Naive B cell (primary cell): ENCODE results near the gene STPG1. TPM values are rescaled to one million over a fixed set of nuclear protein-coding genes. Genes with fewer than 3 reads are reported as not detected.

ENCODE experiments used
- ATAC-seq, 2 donors: fragments of 150-1000 bp; cut with Tn5 transposase; 2 replicates each; pipeline ENCODE4 v1.10.0; 2021; ENCODE audit warnings: low read depth in 2 of 2, mild to moderate bottlenecking in 2 of 2, moderate library complexity in 2 of 2
- DNase-seq: peaks from one replicate; pipeline ENCODE4 v3.0.0; 2022
- H3K27ac Mint-ChIP-seq, 6 donors: one replicate each; pipeline ENCODE4 v1.8.0; 2020 to 2022; ENCODE audit warnings: mild to moderate bottlenecking in 6 of 6, mixed read lengths in 6 of 6, moderate library complexity in 5 of 6, inconsistent platforms in 2 of 6
- H3K27me3 Mint-ChIP-seq, 3 donors: one replicate each; pipeline ENCODE4 v1.8.0; 2021 to 2022; ENCODE audit warnings: mixed read lengths in 3 of 3, mild to moderate bottlenecking in 1 of 3
- H3K36me3 Mint-ChIP-seq, 2 donors: one replicate each; pipeline ENCODE4 v1.8.0; 2020 to 2022; ENCODE audit warnings: mixed read lengths in 2 of 2, inconsistent platforms in 1 of 2, mild to moderate bottlenecking in 1 of 2
- H3K4me1 Mint-ChIP-seq, 3 donors: one replicate each; pipeline ENCODE4 v1.8.0; 2020 to 2022; ENCODE audit warnings: mixed read lengths in 3 of 3, inconsistent platforms in 1 of 3, mild to moderate bottlenecking in 1 of 3, moderate library complexity in 1 of 3
- H3K4me3 Mint-ChIP-seq, 8 donors: one replicate each; pipeline ENCODE4 v1.8.0; 2020 to 2022; ENCODE audit warnings: mild to moderate bottlenecking in 8 of 8, mixed read lengths in 8 of 8, moderate library complexity in 8 of 8, inconsistent platforms in 2 of 8
- H3K9me3 Mint-ChIP-seq, 7 donors: one replicate each; pipeline ENCODE4 v1.8.0; 2020 to 2022; ENCODE audit warnings: mixed read lengths in 7 of 7, mild to moderate bottlenecking in 5 of 7, inconsistent platforms in 2 of 7, moderate library complexity in 1 of 7
- polyA plus RNA-seq, 6 donors: library from polyadenylated mRNA; unstranded; fragments of 300-500 nt; fragmentation: Illumina TruSeq; gene quantifications; one replicate each; pipeline ENCODE4 v1.2.3, GENCODE V29; 2021; ENCODE audit warnings: low read depth in 6 of 6

STPG1 gene
- polyA plus RNA-seq, 6 donors from 2014 or later = 3.1 to 8.7 (median 3.9) TPM

DNA sequence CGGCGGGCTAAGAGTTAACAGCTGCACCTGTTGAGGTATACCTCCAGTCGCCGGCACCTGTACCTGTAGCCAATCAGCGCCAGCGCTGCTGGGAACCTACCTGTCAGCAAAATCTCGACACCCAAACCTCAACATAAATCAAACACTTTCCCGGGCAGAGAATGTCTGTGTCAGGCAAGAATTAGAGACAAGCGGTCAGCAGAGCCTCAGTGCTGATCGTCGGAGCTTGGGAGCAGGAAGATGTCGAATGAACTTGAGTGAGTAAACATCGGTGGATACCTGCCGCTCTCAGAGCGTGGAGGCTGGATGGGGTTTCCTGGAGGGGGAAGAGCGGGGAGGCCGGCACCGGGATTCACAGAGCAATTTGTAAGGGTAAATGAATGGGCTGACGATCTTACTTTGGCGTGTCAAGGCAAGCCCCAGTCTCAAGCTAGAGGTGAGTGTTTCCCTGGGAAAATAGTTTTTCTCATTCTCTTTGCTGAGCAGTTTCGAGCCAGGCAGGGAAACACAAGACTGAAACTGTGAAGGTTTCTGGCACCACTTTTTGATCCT is 94.2 kb downstream of the STPG1 start, which contains the start of gene GRHL3:
GRHL3 (plus strand) TSS at position 46 of the 552 bp plus-strand sequence; CDS start at position 241, 195 bp downstream.
- H3K27me3 Mint-ChIP-seq = peaks cover 64 to 76% (median 68%) of the 10 kb centered on the region in 3 donors
- DNase-seq (no peak), ATAC-seq (no peak)
- H3K4me3 Mint-ChIP-seq = peak within 1 kb of the TSS; percentile 0 to 83 (median 69)
- peak within 1 kb of the TSS in 2 of 6 donors; percentile 28 to 48 for H3K27ac Mint-ChIP-seq
- no peaks in the 10 kb centered on the region for H3K9me3 Mint-ChIP-seq
- no peaks in the 10 kb centered on the region for H3K36me3 Mint-ChIP-seq
- H3K4me1 Mint-ChIP-seq = peaks cover 18 to 43% (median 40%) of the 10 kb centered on the region in 3 donors

DNA sequence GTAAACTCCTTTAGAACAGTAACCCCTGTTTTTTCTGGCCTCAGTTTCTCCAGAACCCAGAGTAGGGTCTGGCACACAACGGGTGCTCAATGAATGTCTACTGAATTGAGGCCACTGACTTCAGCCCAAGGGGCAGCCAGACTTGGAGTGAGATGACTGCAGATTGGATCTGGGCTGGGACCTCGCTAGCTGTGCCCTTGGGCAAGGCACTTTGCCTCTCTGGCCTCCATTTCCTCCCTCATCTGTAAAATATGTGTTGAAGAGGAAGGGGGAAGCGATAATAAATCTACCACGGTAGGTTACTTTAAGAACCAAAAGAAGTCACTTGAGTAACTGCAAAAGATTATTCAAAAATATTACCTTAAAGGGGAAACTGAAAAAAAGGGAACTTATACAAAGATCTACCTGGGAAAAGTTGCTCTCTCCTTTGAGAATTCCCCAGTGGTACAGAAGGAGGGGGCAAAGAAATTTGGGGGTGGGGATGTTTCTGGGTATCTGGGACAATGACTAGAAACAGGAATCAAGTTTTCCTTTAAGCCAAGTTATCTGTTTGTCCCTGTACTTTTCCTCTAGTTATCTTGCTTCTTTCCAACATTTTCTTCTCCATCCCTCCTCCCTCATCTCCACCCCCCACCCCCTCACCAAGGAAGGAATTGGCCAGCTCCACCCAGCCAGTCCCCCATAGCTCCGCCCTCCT is 94.8 kb downstream of the STPG1 start:
- Mint-ChIP-seq H3K4me1 (peaks cover 18 to 43% (median 40%) of the 10 kb centered on the region in 3 donors), H3K4me3 (peak overlapping the region in 7 of 8 donors; percentile 0 to 81 (median 68)), H3K36me3 (no peaks in the 10 kb centered on the region), H3K27me3 (peaks cover 65 to 74% (median 66%) of the 10 kb centered on the region in 3 donors), H3K27ac (peak overlapping the region in 2 of 6 donors; percentile 28 to 48), H3K9me3 (no peaks in the 10 kb centered on the region)
- ATAC-seq (peak in 1 of 2 donors; percentile 25), DNase-seq (peak; percentile 9)

DNA sequence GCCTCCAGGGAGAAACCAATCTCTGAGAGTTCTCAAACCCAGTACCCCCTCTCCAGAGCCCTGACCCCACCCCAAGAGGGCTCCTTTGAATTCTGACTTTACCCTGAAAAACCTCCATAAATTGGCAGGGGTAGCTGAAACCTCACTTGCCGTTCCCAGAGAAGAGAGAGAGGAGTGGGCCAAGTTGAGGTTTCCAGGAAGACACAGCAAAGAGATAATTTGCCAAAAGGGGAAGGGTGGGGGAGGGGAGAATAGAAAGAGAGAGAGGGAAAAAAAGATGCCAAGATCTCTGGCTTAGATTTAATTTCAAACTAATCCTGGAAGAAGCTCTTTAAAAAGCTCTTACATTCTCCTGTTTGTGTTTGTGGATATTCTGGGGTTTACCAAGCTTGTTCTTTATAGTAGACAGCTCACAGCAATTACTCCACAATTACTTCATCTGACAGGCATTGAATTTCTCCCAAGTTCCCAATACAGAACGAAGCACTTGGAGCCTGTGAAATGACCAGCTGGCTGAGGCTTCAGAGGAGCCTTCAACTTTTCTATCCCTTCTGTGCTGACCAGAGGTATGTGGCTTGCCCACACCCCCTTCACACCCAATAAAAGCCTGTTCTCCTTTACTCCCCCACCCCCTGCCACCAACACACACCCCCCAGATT is 95.5 kb downstream of the STPG1 start:
- Mint-ChIP-seq H3K27me3 (peaks cover 64 to 76% (median 65%) of the 10 kb centered on the region in 3 donors), H3K27ac (no peak overlapping the region), H3K9me3 (no peaks in the 10 kb centered on the region), H3K4me1 (peaks cover 18 to 43% (median 40%) of the 10 kb centered on the region in 3 donors), H3K4me3 (peak overlapping the region in 4 of 8 donors; percentile 0 to 68 (median 43)), H3K36me3 (no peaks in the 10 kb centered on the region)
- DNase-seq (no peak), ATAC-seq (no peak)

DNA sequence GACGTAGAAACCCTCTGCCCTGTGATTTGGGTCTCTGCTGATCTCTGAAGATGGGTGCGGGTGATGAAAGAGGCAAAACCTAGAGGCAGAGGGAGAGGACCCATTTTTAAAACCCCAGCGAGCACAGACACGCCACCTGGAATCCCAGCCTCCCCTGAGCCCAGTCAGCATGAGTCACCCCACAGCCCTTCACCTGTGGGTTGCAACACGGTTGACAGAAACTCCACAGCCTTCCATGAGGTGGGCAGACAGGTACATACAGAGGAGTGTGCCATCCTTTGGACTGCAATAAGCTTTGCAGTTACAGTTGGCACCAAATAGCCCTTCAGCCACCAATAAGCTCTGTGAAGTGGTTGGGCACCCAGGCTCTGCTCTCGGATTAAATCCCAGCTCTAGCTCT is 96.5 kb downstream of the STPG1 start:
- H3K27ac Mint-ChIP-seq = peak overlapping the region in 1 of 6 donors; percentile 33
- peaks cover 53 to 72% (median 55%) of the 10 kb centered on the region in 3 donors for H3K27me3 Mint-ChIP-seq
- DNase-seq (no peak), ATAC-seq (no peak)
- no peaks in the 10 kb centered on the region for H3K9me3 Mint-ChIP-seq
- H3K36me3 Mint-ChIP-seq = no peaks in the 10 kb centered on the region
- peak overlapping the region in 1 of 8 donors; percentile 17 for H3K4me3 Mint-ChIP-seq
- H3K4me1 Mint-ChIP-seq = peaks cover 15 to 41% (median 31%) of the 10 kb centered on the region in 3 donors

DNA sequence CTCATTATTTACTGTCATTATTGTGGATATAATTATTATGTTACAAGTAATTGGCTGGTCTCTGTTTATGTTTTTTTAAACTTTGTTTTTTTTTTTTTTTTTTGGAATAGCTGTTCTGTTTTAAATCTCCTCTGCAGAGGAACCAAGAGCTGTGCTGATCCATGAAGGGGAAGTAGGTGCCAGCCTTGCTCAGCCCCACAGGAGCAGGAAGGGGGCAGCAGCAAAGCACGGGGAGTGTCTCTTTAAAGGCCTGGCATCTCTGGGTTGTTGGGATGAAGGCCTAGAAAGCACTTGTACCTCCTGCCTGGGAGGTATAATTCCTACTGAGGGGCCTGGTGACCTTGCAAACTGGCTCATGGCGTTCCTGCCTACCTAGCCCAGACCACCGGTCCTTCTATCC is 96.9 kb downstream of the STPG1 start:
- ATAC-seq = no peak
- no peak for DNase-seq
- H3K4me3 Mint-ChIP-seq = peak overlapping the region in 1 of 8 donors; percentile 9
- no peaks in the 10 kb centered on the region for H3K9me3 Mint-ChIP-seq
- H3K36me3 Mint-ChIP-seq = no peaks in the 10 kb centered on the region
- peak overlapping the region in 2 of 6 donors; percentile 33 to 41 for H3K27ac Mint-ChIP-seq
- H3K27me3 Mint-ChIP-seq = peaks cover 53 to 69% (median 54%) of the 10 kb centered on the region in 3 donors
- H3K4me1 Mint-ChIP-seq = peaks cover 14 to 41% (median 26%) of the 10 kb centered on the region in 3 donors

DNA sequence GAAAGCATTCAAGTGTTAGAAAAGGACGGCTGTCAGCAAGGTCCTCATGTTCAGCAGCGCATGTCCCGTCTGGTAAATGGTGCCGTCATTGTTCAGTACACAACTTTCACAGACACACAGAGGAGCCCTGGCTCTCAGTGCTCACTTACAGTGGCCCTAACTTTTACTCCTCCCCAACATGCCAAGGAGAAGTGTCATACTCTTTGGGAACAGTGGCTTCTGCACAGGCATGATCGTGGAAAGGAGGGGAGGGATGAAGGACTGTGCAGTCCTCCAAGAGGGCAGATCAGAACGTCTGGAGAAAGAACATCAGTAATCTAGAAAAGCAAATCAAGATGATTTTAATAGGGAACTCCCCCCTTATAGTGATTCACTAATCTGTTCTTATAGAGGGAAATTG is 98.2 kb downstream of the STPG1 start:
- peaks cover 14 to 31% (median 21%) of the 10 kb centered on the region in 3 donors for H3K4me1 Mint-ChIP-seq
- H3K27ac Mint-ChIP-seq = no peak overlapping the region
- ATAC-seq (no peak), DNase-seq (no peak)
- H3K36me3 Mint-ChIP-seq = no peaks in the 10 kb centered on the region
- no peak overlapping the region for H3K4me3 Mint-ChIP-seq
- peaks cover 43 to 57% (median 55%) of the 10 kb centered on the region in 3 donors for H3K27me3 Mint-ChIP-seq
- H3K9me3 Mint-ChIP-seq = no peaks in the 10 kb centered on the region

DNA sequence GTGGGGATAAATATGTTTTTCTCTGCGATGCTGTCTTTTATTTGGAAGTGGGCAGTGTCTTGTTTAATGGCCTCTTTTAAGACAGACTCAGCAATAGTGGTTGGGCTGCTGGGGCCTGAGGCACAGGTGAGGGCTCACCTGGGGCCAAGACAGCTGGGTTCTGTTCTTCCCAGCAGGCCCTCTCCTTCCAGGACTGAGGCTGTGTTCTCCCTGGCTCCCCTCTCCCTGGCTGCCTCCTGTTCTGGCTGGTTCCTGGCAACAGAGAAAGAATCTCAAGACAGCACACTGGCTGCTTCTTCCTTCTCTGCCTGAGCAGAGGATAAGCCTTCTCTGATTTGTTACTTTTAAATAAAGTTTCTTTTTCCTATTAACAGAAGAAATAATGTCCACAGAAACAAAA is 101.8 kb downstream of the STPG1 start:
- peaks cover 0 to 2% (median 0%) of the 10 kb centered on the region in 3 donors for H3K4me1 Mint-ChIP-seq
- H3K4me3 Mint-ChIP-seq = no peak overlapping the region
- no peak for DNase-seq
- ATAC-seq = no peak
- H3K27ac Mint-ChIP-seq = peak overlapping the region in 1 of 6 donors; percentile 10
- H3K27me3 Mint-ChIP-seq = peaks cover 34 to 41% (median 39%) of the 10 kb centered on the region in 3 donors
- peaks cover 0 to 7% of the 10 kb centered on the region in 2 donors for H3K36me3 Mint-ChIP-seq
- H3K9me3 Mint-ChIP-seq = no peaks in the 10 kb centered on the region

DNA sequence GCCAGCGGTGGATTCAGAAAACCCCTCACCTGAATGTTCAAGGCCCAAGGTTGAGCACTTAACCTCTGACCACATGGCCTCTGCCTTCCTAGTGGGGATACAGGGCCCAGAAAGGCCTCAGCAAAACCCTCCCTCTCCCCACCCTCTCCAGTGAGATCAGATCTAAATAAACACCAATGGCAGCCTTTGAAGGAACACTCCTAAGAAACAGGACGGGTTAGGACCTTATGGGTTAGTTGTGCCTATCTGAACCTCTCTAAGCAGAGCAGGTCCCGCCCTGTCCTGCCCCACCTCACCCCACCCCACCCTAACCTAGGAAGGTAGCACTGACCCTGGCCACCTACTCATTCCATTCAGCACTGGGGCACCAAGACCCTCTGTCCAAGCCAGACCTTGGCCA is 102.3 kb downstream of the STPG1 start:
- Mint-ChIP-seq H3K9me3 (no peaks in the 10 kb centered on the region), H3K27me3 (peaks cover 38 to 42% (median 39%) of the 10 kb centered on the region in 3 donors), H3K36me3 (peaks cover 0 to 7% of the 10 kb centered on the region in 2 donors), H3K4me1 (no peaks in the 10 kb centered on the region), H3K27ac (no peak overlapping the region), H3K4me3 (no peak overlapping the region)
- DNase-seq (no peak), ATAC-seq (no peak)

DNA sequence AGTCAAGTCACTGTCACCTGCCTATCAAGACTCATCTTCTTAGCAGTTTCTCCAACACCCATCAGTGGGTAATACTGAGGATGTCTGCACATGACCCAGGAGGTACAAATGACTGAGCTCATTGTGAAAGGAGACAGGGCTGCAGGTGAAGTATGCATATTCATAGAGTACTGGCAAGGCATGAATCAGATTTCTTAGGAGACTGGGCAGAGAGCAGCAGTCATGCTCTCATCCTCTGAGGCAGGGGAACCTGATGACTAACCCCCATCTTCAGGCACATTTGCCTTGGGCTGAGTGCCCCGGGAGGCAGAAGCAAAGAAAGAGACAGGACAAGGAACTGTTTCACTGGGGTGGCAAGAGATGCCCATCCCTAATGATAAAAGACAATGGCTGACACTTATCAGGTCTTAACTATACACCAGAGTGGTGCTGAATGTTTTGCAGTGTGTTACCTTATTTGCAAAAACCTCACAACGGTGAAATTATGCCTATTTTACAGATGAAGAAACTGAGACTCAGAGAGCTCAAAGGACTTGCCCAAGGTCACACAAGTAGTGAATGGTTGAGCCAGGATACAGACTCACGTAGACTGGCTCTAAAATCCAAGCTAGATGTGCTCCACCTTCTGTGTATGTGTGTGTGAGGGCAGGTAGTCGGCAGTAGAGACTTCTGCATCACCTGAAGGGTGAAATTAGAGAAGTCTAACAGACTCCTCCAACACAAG is 103.7 kb downstream of the STPG1 start:
- no peak for ATAC-seq
- H3K9me3 Mint-ChIP-seq = no peaks in the 10 kb centered on the region
- peaks cover 0 to 7% of the 10 kb centered on the region in 2 donors for H3K36me3 Mint-ChIP-seq
- H3K27me3 Mint-ChIP-seq = peaks cover 40 to 50% (median 43%) of the 10 kb centered on the region in 3 donors
- no peak overlapping the region for H3K4me3 Mint-ChIP-seq
- no peak overlapping the region for H3K27ac Mint-ChIP-seq
- DNase-seq = no peak
- H3K4me1 Mint-ChIP-seq = no peaks in the 10 kb centered on the region

DNA sequence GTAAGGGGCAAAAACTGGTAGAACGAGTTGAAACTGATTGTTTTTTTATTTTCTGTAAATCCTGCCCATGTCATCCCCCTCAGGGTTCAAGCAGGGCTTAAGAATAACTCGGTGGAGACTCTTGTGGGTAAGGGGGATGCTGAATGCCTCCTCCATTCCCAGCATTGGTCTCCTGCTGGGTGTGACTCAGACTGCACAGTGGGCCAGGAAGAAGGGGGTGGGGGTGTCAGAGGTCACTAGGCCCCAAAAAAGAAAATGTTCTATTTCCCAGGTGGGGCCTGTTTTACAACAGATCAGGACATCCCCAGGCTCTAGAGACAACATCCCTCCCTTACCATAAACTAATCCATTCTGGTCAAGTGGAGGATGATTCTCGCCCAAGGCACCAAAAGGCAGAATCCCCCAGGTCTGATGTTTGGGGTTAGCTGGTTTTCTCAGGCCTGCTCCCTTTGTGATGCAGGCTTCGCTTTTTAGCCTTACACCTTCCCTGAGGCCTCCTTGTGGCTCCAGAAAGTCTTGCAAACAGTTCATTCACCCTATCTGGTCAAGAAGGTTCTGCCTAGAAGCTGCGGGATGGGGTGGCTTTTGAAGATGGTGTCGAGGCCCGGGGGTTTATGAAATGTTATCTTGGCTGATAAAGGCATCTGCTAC is 105.1 kb downstream of the STPG1 start:
- H3K9me3 Mint-ChIP-seq = no peaks in the 10 kb centered on the region
- ATAC-seq (no peak), DNase-seq (no peak)
- no peaks in the 10 kb centered on the region for H3K4me1 Mint-ChIP-seq
- peaks cover 0 to 7% of the 10 kb centered on the region in 2 donors for H3K36me3 Mint-ChIP-seq
- H3K4me3 Mint-ChIP-seq = peak overlapping the region in 1 of 8 donors; percentile 64
- peaks cover 37 to 55% (median 44%) of the 10 kb centered on the region in 3 donors for H3K27me3 Mint-ChIP-seq
- no peak overlapping the region for H3K27ac Mint-ChIP-seq
